Measurements from ENCODE around the gene ZKSCAN2. TPM values are rescaled to one million over a fixed set of nuclear protein-coding genes. Genes with fewer than 3 reads are reported as not detected.

ZKSCAN2 gene
- total RNA-seq, 1 experiment from 2014 or later, result 11.1 TPM

- TF ChIP-seq, protein P1, sequence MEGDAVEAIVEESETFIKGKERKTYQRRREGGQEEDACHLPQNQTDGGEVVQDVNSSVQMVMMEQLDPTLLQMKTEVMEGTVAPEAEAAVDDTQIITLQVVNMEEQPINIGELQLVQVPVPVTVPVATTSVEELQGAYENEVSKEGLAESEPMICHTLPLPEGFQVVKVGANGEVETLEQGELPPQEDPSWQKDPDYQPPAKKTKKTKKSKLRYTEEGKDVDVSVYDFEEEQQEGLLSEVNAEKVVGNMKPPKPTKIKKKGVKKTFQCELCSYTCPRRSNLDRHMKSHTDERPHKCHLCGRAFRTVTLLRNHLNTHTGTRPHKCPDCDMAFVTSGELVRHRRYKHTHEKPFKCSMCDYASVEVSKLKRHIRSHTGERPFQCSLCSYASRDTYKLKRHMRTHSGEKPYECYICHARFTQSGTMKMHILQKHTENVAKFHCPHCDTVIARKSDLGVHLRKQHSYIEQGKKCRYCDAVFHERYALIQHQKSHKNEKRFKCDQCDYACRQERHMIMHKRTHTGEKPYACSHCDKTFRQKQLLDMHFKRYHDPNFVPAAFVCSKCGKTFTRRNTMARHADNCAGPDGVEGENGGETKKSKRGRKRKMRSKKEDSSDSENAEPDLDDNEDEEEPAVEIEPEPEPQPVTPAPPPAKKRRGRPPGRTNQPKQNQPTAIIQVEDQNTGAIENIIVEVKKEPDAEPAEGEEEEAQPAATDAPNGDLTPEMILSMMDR (IDR thresholded peaks at IDR 0.05; ENCODE audit: insufficient read depth in 1 of 2, low read depth in 1 of 2, low read length in 1 of 2, severe bottlenecking in 1 of 2, unreplicated experiment in 1 of 2), result no peak
- no peaks in the 10 kb centered on the region for H3K9me3 Mint-ChIP-seq (ENCODE audit: unreplicated experiment)
- no peak overlapping the region for H3K4me3 Mint-ChIP-seq (ENCODE audit: unreplicated experiment)
- no peaks in the 10 kb centered on the region for H3K36me3 ChIP-seq (ENCODE audit: control insufficient read depth, insufficient read depth, low read length)
- H3K4me1 ChIP-seq, result no peaks in the 10 kb centered on the region
- POLR2A ChIA-PET, result interaction anchor here (0.6 kb wide), 1 partner anchor 222 kb away, joined by 3 read pairs; no protein-coding TSS in a partner anchor
- H3K27ac Mint-ChIP-seq (ENCODE audit: unreplicated experiment), result no peak overlapping the region
- intact Hi-C loops (cut with micrococcal nuclease; ENCODE audit: unreplicated experiment), result no loop called here
- CTCF ChIA-PET, result no interaction called here
- no peaks in the 10 kb centered on the region for H3K4me1 Mint-ChIP-seq (ENCODE audit: low read depth, unreplicated experiment)
- H3K27me3 Mint-ChIP-seq (ENCODE audit: insufficient read depth, unreplicated experiment), result no peaks in the 10 kb centered on the region
- H3K9me3 ChIP-seq, result no peaks in the 10 kb centered on the region
- H3K36me3 Mint-ChIP-seq (ENCODE audit: insufficient read depth, unreplicated experiment), result no peaks in the 10 kb centered on the region
- no peak for DNase-seq
- no peaks in the 10 kb centered on the region for H3K27me3 ChIP-seq (replicated peaks; ENCODE audit: control insufficient read depth, insufficient read depth, low read length)
- no peak overlapping the region for H3K4me3 ChIP-seq (ENCODE audit: low read depth, low read length)
- BruUV-seq (replicated peaks), result no TSS peak
Observed at GRCh38 chr16:25223964-25224363, 33.7 kb downstream of the ZKSCAN2 start.

DNA sequence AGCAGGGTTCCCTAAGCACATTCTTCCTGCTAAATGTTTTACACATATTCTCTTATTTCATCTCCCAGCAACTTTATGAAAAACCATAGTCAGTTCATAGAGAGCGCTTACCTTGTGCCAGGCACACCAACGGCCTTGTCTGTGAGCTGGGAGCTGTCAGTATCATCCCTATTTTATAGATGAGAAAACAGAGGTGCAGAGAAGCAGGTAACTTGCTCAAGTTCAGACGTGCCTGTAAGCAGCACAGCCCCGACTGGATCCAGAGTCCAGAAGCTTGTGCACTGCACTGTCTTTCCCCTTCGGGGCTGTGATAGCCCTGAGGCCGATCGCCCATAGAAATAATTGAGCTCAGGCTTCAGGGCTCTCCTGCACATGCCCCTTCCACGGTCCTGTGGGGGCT is 34.7 kb downstream of the ZKSCAN2 start:
- no TSS peak for BruUV-seq (replicated peaks)
- Mint-ChIP-seq H3K27me3 (ENCODE audit: insufficient read depth, unreplicated experiment) (no peaks in the 10 kb centered on the region), H3K9me3 (ENCODE audit: unreplicated experiment) (no peaks in the 10 kb centered on the region), H3K4me3 (ENCODE audit: unreplicated experiment) (no peak overlapping the region), H3K36me3 (ENCODE audit: insufficient read depth, unreplicated experiment) (no peaks in the 10 kb centered on the region), H3K27ac (ENCODE audit: unreplicated experiment) (no peak overlapping the region), H3K4me1 (ENCODE audit: low read depth, unreplicated experiment) (no peaks in the 10 kb centered on the region)
- no peak for DNase-seq
- CTCF ChIA-PET, result no interaction called here
- H3K27me3 ChIP-seq (replicated peaks; ENCODE audit: control insufficient read depth, insufficient read depth, low read length), result no peaks in the 10 kb centered on the region
- POLR2A ChIA-PET, result no interaction called here
- H3K36me3 ChIP-seq (ENCODE audit: control insufficient read depth, insufficient read depth, low read length), result no peaks in the 10 kb centered on the region
- H3K9me3 ChIP-seq, result no peaks in the 10 kb centered on the region
- H3K4me1 ChIP-seq, result no peaks in the 10 kb centered on the region
- H3K4me3 ChIP-seq (ENCODE audit: low read depth, low read length), result no peak overlapping the region
- TF ChIP-seq, protein P1 (IDR thresholded peaks at IDR 0.05; ENCODE audit: insufficient read depth in 1 of 2, low read depth in 1 of 2, low read length in 1 of 2, severe bottlenecking in 1 of 2, unreplicated experiment in 1 of 2), result no peak
- intact Hi-C loops (cut with micrococcal nuclease; ENCODE audit: unreplicated experiment), result no loop called here

DNA sequence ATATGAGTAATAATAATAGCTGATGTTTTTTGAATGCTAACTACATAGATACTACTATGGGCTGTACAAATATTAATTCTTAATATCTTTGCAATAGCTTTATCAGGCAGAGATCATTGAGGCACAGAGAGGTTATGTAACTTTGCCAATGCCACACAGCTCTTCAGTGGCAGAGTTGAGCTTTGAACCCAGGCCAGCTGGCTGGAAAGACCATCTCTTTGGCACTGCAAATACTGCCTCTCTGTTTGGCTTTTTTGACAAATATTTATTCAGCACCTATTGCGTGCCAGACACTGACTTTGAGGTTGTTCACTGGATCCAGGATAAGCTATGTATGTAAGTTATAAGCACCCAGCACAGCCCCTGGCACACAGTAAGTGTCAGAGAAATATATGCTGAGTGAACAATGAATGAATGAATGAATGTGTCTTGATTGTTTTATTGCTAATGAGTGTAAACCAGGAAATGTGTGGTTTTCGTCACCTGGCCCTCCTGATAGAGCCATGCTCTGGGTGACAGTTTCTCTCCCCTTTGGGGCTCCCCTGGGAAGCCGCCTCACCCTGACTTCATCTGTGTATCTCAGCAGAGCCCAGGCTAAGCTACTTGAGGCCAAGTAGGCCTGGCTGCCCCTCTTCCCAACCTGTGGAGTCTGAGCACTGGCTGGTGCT is 38.4 kb downstream of the ZKSCAN2 start:
- POLR2A ChIA-PET, result no interaction called here
- Mint-ChIP-seq H3K36me3 (ENCODE audit: insufficient read depth, unreplicated experiment) (no peaks in the 10 kb centered on the region), H3K4me1 (ENCODE audit: low read depth, unreplicated experiment) (no peaks in the 10 kb centered on the region), H3K27me3 (ENCODE audit: insufficient read depth, unreplicated experiment) (no peaks in the 10 kb centered on the region), H3K9me3 (ENCODE audit: unreplicated experiment) (no peaks in the 10 kb centered on the region), H3K4me3 (ENCODE audit: unreplicated experiment) (no peak overlapping the region), H3K27ac (ENCODE audit: unreplicated experiment) (no peak overlapping the region)
- TF ChIP-seq, protein P1 (IDR thresholded peaks at IDR 0.05; ENCODE audit: insufficient read depth in 1 of 2, low read depth in 1 of 2, low read length in 1 of 2, severe bottlenecking in 1 of 2, unreplicated experiment in 1 of 2), result no peak
- no peak for DNase-seq
- CTCF ChIA-PET, result no interaction called here
- no TSS peak for BruUV-seq (replicated peaks)
- Histone ChIP-seq H3K4me1 (no peaks in the 10 kb centered on the region), H3K36me3 (ENCODE audit: control insufficient read depth, insufficient read depth, low read length) (no peaks in the 10 kb centered on the region), H3K9me3 (no peaks in the 10 kb centered on the region), H3K27me3 (replicated peaks; ENCODE audit: control insufficient read depth, insufficient read depth, low read length) (no peaks in the 10 kb centered on the region), H3K4me3 (ENCODE audit: low read depth, low read length) (no peak overlapping the region)
- intact Hi-C loops (cut with micrococcal nuclease; ENCODE audit: unreplicated experiment), result no loop called here

Measured in Caco-2 (cell line).